K562 (cell line): Measurements from ENCODE around the gene NUDT22. TPM values are rescaled to one million over a fixed set of nuclear protein-coding genes. Genes with fewer than 3 reads are reported as not detected.
A peak's percentile ranks its signal among the peaks of the same experiment; 100 is the strongest.

Source experiments
- CBFA2T2 ChIP-seq: fragments of 450-650 bp; conservative IDR thresholded peaks from 2 replicates; pipeline ENCODE4 v1.6.1; 2017; ENCODE audit warnings: mild to moderate bottlenecking
- E2F6 ChIP-seq, 2 experiments: IDR thresholded peaks; 2 replicates each; pipeline ENCODE4 v1.6.1; 2011; ENCODE audit warnings: borderline replicate concordance in 1 of 2, control low read depth in 1 of 2, low read depth in 1 of 2, low read length in 1 of 2, mild to moderate bottlenecking in 1 of 2, mixed read lengths in 1 of 2, moderate library complexity in 1 of 2; ENCODE audit not compliant: insufficient read depth in 1 of 2, insufficient read length in 1 of 2, poor library complexity in 1 of 2, severe bottlenecking in 1 of 2; ENCODE audit errors: extremely low read depth in 1 of 2
- GATAD2A ChIP-seq: fragments of 450-650 bp; IDR thresholded peaks from 2 replicates; pipeline ENCODE4 v1.6.1; 2017
- HEY1 ChIP-seq: fragments of 250-450 bp; sonication (Bioruptor Pico); IDR thresholded peaks from 2 replicates; pipeline ENCODE4 v1.5.0; 2020; ENCODE audit warnings: mild to moderate bottlenecking, moderate library complexity, borderline replicate concordance
- KLF6 ChIP-seq: fragments of 250-450 bp; sonication (Bioruptor Pico); IDR thresholded peaks from 2 replicates; pipeline ENCODE4 v1.4.0; 2020; ENCODE audit warnings: mild to moderate bottlenecking, moderate library complexity, borderline replicate concordance
- MLX ChIP-seq, 2 experiments: fragments of 450-650 bp in 1 of 2; sonication (generic) in 1 of 2; formaldehyde crosslinking; conservative IDR thresholded peaks; 2 replicates each; pipeline versions ENCODE4 v1.4.0 to v1.8.1; 2020 to 2022; ENCODE audit warnings: mild to moderate bottlenecking in 1 of 2, missing genetic modification reagents in 1 of 2
- MYC ChIP-seq, 2 experiments: fragments of 250-450 bp in 1 of 2; sonication (Bioruptor Pico) in 1 of 2; IDR thresholded peaks; 2 replicates each; pipeline versions ENCODE4 v1.5.1 to v1.6.1; 2012 to 2021; ENCODE audit warnings: low read depth in 2 of 2, borderline replicate concordance in 1 of 2, improper control_type of control experiment in 1 of 2, low read length in 1 of 2, mild to moderate bottlenecking in 1 of 2, moderate library complexity in 1 of 2
- NFYB ChIP-seq: IDR thresholded peaks from 2 replicates; pipeline ENCODE4 v1.6.1; 2011; ENCODE audit warnings: mild to moderate bottlenecking, moderate library complexity; ENCODE audit not compliant: insufficient read length; ENCODE audit errors: extremely low read depth
- NR2C2 ChIP-seq, 2 experiments: fragments of 200-800 bp in 1 of 2; sonication (Bioruptor generic) in 1 of 2; sonication (generic) in 1 of 2; formaldehyde crosslinking in 1 of 2; IDR thresholded peaks; 2 replicates each; pipeline versions ENCODE4 v1.6.1 to v1.8.0; 2016 to 2022; ENCODE audit warnings: mild to moderate bottlenecking in 1 of 2, missing compliant biosample characterization in 1 of 2, missing genetic modification characterization in 1 of 2, missing genetic modification reagents in 1 of 2
- SLC30A9 ChIP-seq: fragments of 250-450 bp; sonication (Bioruptor Pico); IDR thresholded peaks from 2 replicates; pipeline ENCODE4 v1.8.0; 2022; ENCODE audit warnings: mild to moderate bottlenecking, moderate library complexity
- SPI1 ChIP-seq: IDR thresholded peaks from 2 replicates; pipeline ENCODE4 v1.6.1; 2011; ENCODE audit warnings: low read depth, low read length, control low read depth, borderline replicate concordance
- SRF ChIP-seq, 2 experiments: fragments of 250-450, 450-650 bp in 1 of 2; sonication (Bioruptor Pico) in 1 of 2; sonication (generic) in 1 of 2; formaldehyde crosslinking; IDR thresholded peaks; 2 replicates each; pipeline versions ENCODE4 v1.5.0 to v1.5.1; 2020 to 2022; ENCODE audit warnings: mild to moderate bottlenecking in 1 of 2, missing genetic modification reagents in 1 of 2
- SRSF3 ChIP-seq: fragments of 200-400 bp; formaldehyde crosslinking; IDR thresholded peaks from 2 replicates; pipeline ENCODE4 v1.6.1; 2016; ENCODE audit warnings: mild to moderate bottlenecking, low read length, moderate library complexity; ENCODE audit not compliant: insufficient read depth
- SUPT5H ChIP-seq: fragments of 450-650 bp; IDR thresholded peaks from 2 replicates; pipeline ENCODE4 v1.6.1; 2016
- TAF7 ChIP-seq: fragments of 450-650 bp; IDR thresholded peaks from 2 replicates; pipeline ENCODE4 v1.6.1; 2016; ENCODE audit warnings: missing genetic modification characterization, missing compliant biosample characterization
- ZNF57 ChIP-seq: fragments of 450-650 bp; formaldehyde crosslinking; IDR thresholded peaks from 2 replicates; pipeline ENCODE4 v1.4.0; 2020; ENCODE audit warnings: mild to moderate bottlenecking, moderate library complexity
- ZNF830 ChIP-seq: fragments of 250-450 bp; sonication (Bioruptor Pico); IDR thresholded peaks from 2 replicates; pipeline ENCODE4 v1.5.0; 2021; ENCODE audit warnings: mild to moderate bottlenecking
- polyA plus RNA-seq, 8 experiments: library from polyadenylated mRNA; depleted of rRNA in 4 of 8; stranded (reverse) in 5 of 8; unstranded in 3 of 8; fragments of >200 nt; fragmentation: Nextera tagmentation in 2 of 8; fragmentation: Illumina TruSeq in 1 of 8; extraction: Ambion mirVana in 2 of 8; extraction: Trizol in 1 of 8; gene quantifications; 2 replicates each; pipeline versions ENCODE4 v1.2.1 to v1.2.3, GENCODE V29; 2011 to 2014; ENCODE audit warnings: inconsistent platforms in 1 of 8, missing spikeins in 1 of 8
- total RNA-seq, 7 experiments: library from RNA; depleted of rRNA in 6 of 7; stranded (reverse); fragments of >200 nt in 6 of 7; fragmentation: Illumina TruSeq in 2 of 7; extraction: Trizol in 2 of 7; gene quantifications; 2 replicates each; pipeline versions ENCODE4 v1.2.1 to v1.2.3, GENCODE V29; 2011 to 2021; ENCODE audit warnings: low replicate concordance in 1 of 7
- TF ChIP-seq, protein P1 (sequence below): sonication (generic); formaldehyde crosslinking; IDR thresholded peaks from 2 replicates; pipeline ENCODE4 v1.8.0; 2022; ENCODE audit warnings: mild to moderate bottlenecking, missing genetic modification reagents
- TF ChIP-seq, protein P2 (sequence below): fragments of 450-650 bp; formaldehyde crosslinking; IDR thresholded peaks from 2 replicates; pipeline ENCODE4 v1.4.0; 2020; ENCODE audit warnings: mild to moderate bottlenecking, moderate library complexity
- TF ChIP-seq, protein P3 (sequence below): IDR thresholded peaks from 2 replicates; pipeline ENCODE4 v1.6.1; 2016; ENCODE audit warnings: missing genetic modification characterization, missing compliant biosample characterization

The NUDT22 gene
- total and polyA plus RNA-seq, 9 of the 15 experiments (the other 6 are each of a cell fraction or from before 2014, with no cell fraction given), result 6.3 to 92.6 (median 37.4) TPM

DNA sequence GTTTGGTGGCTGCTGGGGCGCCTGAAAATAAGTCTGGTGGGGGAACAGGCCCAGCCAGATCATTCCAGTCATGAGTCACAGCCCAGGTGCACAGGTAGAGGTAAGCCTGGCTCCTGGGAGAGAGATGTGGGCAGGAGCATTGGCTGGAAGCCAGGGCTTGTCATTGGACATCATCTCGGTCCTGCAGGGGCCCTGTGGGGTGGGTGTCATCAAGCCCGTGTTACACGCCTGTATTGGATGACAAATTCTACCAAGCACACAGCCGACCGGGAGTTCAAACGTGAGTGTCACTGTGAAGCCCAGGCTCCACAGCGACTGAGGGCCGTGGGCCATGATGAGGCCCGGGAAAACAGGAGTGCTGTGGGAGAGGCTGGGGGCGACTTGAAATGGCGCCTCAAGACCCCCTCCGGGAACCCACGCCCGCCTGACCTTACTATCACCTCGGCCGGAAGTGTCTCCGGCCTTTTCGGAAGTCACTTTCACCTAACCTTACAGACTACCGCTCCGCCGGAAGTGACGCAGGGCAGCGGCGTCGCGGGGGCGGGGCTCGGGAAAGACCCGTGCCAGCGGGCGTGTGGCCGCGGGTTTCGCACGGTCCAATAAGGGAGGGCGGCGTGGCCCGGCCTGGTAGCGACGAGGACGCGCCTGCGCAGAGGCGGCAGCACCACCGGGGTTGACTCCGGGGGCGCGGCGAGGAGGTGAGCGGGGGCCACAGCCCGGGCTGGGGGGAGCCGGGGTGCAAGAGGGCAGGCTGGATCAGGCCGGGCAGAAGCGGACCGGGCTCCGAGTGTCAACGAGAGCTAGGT is 14.6 kb downstream of the NUDT22 start, which contains the start of gene FKBP2 (continued):
- peak in 1 of 2 experiments; percentile 61 for TF ChIP-seq E2F6 (IDR thresholded peaks at IDR 0.05; ENCODE audit: borderline replicate concordance in 1 of 2, extremely low read depth in 1 of 2, insufficient read depth in 1 of 2, insufficient read length in 1 of 2, low read depth in 1 of 2, low read length in 1 of 2, poor library complexity in 1 of 2, severe bottlenecking in 1 of 2)
- TF ChIP-seq SLC30A9, result no peak
- TF ChIP-seq MLX (CRISPR knock-in tag; conservative IDR thresholded peaks at IDR 0.05), result no peak
- TF ChIP-seq NR2C2 (CRISPR knock-in tag; IDR thresholded peaks at IDR 0.05), result no peak
- peak; percentile 94 for TF ChIP-seq NR2C2 (tag; IDR thresholded peaks at IDR 0.05)
- TF ChIP-seq GATAD2A, result peak; percentile 27; the same call in 1 of the 2 replicates
- TF ChIP-seq, protein P1, sequence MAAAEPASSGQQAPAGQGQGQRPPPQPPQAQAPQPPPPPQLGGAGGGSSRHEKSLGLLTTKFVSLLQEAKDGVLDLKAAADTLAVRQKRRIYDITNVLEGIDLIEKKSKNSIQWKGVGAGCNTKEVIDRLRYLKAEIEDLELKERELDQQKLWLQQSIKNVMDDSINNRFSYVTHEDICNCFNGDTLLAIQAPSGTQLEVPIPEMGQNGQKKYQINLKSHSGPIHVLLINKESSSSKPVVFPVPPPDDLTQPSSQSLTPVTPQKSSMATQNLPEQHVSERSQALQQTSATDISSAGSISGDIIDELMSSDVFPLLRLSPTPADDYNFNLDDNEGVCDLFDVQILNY (CRISPR knock-in tag), result no peak
- TF ChIP-seq KLF6 (CRISPR knock-in tag), result no peak
- peak; percentile 35; the same call in 1 of the 2 replicates for TF ChIP-seq SPI1
- TF ChIP-seq, protein P2, sequence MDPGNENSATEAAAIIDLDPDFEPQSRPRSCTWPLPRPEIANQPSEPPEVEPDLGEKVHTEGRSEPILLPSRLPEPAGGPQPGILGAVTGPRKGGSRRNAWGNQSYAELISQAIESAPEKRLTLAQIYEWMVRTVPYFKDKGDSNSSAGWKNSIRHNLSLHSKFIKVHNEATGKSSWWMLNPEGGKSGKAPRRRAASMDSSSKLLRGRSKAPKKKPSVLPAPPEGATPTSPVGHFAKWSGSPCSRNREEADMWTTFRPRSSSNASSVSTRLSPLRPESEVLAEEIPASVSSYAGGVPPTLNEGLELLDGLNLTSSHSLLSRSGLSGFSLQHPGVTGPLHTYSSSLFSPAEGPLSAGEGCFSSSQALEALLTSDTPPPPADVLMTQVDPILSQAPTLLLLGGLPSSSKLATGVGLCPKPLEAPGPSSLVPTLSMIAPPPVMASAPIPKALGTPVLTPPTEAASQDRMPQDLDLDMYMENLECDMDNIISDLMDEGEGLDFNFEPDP (CRISPR knock-in tag), result no peak
- peak; percentile 22 to 34; a peak in 2 of 4 replicates for TF ChIP-seq SRF (CRISPR knock-in tag; IDR thresholded peaks at IDR 0.05)
- TF ChIP-seq ZNF830 (CRISPR knock-in tag), result peak; percentile 75; the same call in 1 of the 2 replicates
- TF ChIP-seq, protein P3, sequence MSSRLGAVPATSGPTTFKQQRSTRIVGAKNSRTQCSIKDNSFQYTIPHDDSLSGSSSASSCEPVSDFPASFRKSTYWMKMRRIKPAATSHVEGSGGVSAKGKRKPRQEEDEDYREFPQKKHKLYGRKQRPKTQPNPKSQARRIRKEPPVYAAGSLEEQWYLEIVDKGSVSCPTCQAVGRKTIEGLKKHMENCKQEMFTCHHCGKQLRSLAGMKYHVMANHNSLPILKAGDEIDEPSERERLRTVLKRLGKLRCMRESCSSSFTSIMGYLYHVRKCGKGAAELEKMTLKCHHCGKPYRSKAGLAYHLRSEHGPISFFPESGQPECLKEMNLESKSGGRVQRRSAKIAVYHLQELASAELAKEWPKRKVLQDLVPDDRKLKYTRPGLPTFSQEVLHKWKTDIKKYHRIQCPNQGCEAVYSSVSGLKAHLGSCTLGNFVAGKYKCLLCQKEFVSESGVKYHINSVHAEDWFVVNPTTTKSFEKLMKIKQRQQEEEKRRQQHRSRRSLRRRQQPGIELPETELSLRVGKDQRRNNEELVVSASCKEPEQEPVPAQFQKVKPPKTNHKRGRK, result no peak
- peak; percentile 26 for TF ChIP-seq NFYB
- TF ChIP-seq ZNF57, result no peak
- TF ChIP-seq HEY1 (CRISPR knock-in tag), result no peak
- no peak for TF ChIP-seq CBFA2T2
- peak; percentile 79 for TF ChIP-seq MYC (IDR thresholded peaks at IDR 0.05; ENCODE audit: low read depth, low read length)
- peak; percentile 91; the same call in 1 of the 2 replicates for TF ChIP-seq MYC (CRISPR knock-in tag; IDR thresholded peaks at IDR 0.05; ENCODE audit: borderline replicate concordance, low read depth)
- peak; percentile 85 for TF ChIP-seq TAF7 (tag)
- no peak for TF ChIP-seq SRSF3
- TF ChIP-seq SUPT5H, result peak; percentile 96
